Natural killer cell (primary cell): ENCODE data around the gene MIXL1. TPM values are rescaled to one million over a fixed set of nuclear protein-coding genes. Genes with fewer than 3 reads are reported as not detected.
"Not testable (repeated sequence)": the region's sequence is repeated elsewhere in the genome, so short reads cannot be mapped to it uniquely, and the experiment has no call there.

ENCODE experiments used
- ATAC-seq, 3 donors: fragments of 150-1000 bp in 2 of 3; fragments of 200-7000 bp in 1 of 3; cut with Tn5 transposase; 1 replicate in 1 of 3; 2 replicates in 2 of 3; pipeline ENCODE4 v1.10.0; 2021; ENCODE audit warnings: mild to moderate bottlenecking in 2 of 3, moderate library complexity in 2 of 3
- DNase-seq, 2 donors: peaks; one replicate each; pipeline versions ENCODE4 v3.0.0 to v3.0.0-alpha.2; 2013 to 2021; ENCODE audit warnings: mixed read lengths in 1 of 2
- H3K27ac ChIP-seq: one replicate; pipeline ENCODE4 v1.5.1; 2013; ENCODE audit warnings: mild to moderate bottlenecking, low read length
- H3K27me3 ChIP-seq: one replicate; pipeline ENCODE4 v1.6.1; 2013; ENCODE audit warnings: low read length; ENCODE audit not compliant: control insufficient read depth, insufficient read depth
- H3K36me3 ChIP-seq: one replicate; pipeline ENCODE4 v1.6.1; 2013; ENCODE audit warnings: low read length; ENCODE audit not compliant: control insufficient read depth, insufficient read depth
- H3K4me1 ChIP-seq: one replicate; pipeline ENCODE4 v1.6.1; 2013; ENCODE audit warnings: low read length; ENCODE audit not compliant: control insufficient read depth, insufficient read depth
- H3K4me3 ChIP-seq: one replicate; pipeline ENCODE4 v1.5.1; 2013; ENCODE audit warnings: low read length
- H3K9me3 ChIP-seq: one replicate; pipeline ENCODE4 v1.6.1; 2013; ENCODE audit warnings: low read length; ENCODE audit not compliant: control insufficient read depth, insufficient read depth
- H3K27ac Mint-ChIP-seq, 2 donors: one replicate each; pipeline ENCODE4 v1.8.0; 2022; ENCODE audit warnings: mild to moderate bottlenecking in 2 of 2, mixed read lengths in 2 of 2, moderate library complexity in 1 of 2
- H3K27me3 Mint-ChIP-seq, 2 donors: one replicate each; pipeline ENCODE4 v1.8.0; 2022; ENCODE audit warnings: low read depth in 2 of 2, mixed read lengths in 2 of 2
- H3K36me3 Mint-ChIP-seq: one replicate; pipeline ENCODE4 v1.8.0; 2022; ENCODE audit warnings: mixed read lengths
- H3K4me1 Mint-ChIP-seq, 2 donors: one replicate each; pipeline ENCODE4 v1.8.0; 2022; ENCODE audit warnings: mixed read lengths in 2 of 2
- H3K4me3 Mint-ChIP-seq: one replicate; pipeline ENCODE4 v1.8.0; 2022; ENCODE audit warnings: mild to moderate bottlenecking, moderate library complexity, mixed read lengths
- H3K9me3 Mint-ChIP-seq, 2 donors: one replicate each; pipeline ENCODE4 v1.8.0; 2022; ENCODE audit warnings: mixed read lengths in 2 of 2
- whole genome bisulfite sequencing: methylation state at CpG from one replicate; pipeline ENCODE4 v1.1.7; 2013; ENCODE audit warnings: missing lambda C conversion rate; ENCODE audit not compliant: insufficient coverage; 5-methylcytosine and 5-hydroxymethylcytosine counted together
- intact Hi-C: fragments of 100-400 bp; cut with micrococcal nuclease; formaldehyde crosslinking; loops from one replicate; pipeline ENCODE4 v1.14.2; 2022
- total RNA-seq, 4 donors: library from RNA; stranded (reverse); fragments of 120-200 nt in 1 of 4; gene quantifications; one replicate each; pipeline versions ENCODE4 v1.2.3 to v1.2.4, GENCODE V29; 2013 to 2022
- TF ChIP-seq, protein P1 (sequence below): fragments of 200-600 bp; IDR thresholded peaks from one replicate; pipeline ENCODE4 v1.8.0; 2022; ENCODE audit warnings: antibody characterized with exemption

MIXL1 gene
- total RNA-seq, 3 donors from 2014 or later (not counting 1 experiment from before 2014, with no cell fraction given): 0.58 TPM; not detected in 2

DNA sequence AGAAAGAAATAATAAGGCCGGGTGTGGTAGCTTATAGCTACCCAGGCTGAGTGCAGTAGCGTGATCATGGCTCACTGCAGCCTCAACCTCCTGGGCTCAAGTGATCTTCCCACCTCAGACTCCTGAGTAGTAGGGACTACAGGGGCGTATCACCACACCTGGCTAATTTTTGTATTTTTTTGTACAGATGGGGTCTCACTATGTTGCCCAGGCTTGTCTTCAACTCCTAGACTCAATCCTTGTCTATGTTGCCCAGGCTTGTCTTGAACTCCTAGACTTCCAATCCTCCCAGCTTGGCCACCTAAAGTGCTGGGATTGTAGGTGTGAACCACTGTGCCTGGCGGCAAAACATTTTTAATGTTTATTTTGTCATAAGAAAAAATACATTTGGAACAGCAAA lies 30.5 kb downstream of the MIXL1 start:
- intact Hi-C loops: no loop called here
- no peaks in the 10 kb centered on the region for H3K9me3 ChIP-seq
- 100% methylated on average over 3 of the region's 4 CpGs for WGBS
- no peaks in the 10 kb centered on the region for H3K4me1 ChIP-seq
- no peak overlapping the region for H3K27ac ChIP-seq
- ATAC-seq (no peak), DNase-seq (no peak)
- TF ChIP-seq, protein P1, sequence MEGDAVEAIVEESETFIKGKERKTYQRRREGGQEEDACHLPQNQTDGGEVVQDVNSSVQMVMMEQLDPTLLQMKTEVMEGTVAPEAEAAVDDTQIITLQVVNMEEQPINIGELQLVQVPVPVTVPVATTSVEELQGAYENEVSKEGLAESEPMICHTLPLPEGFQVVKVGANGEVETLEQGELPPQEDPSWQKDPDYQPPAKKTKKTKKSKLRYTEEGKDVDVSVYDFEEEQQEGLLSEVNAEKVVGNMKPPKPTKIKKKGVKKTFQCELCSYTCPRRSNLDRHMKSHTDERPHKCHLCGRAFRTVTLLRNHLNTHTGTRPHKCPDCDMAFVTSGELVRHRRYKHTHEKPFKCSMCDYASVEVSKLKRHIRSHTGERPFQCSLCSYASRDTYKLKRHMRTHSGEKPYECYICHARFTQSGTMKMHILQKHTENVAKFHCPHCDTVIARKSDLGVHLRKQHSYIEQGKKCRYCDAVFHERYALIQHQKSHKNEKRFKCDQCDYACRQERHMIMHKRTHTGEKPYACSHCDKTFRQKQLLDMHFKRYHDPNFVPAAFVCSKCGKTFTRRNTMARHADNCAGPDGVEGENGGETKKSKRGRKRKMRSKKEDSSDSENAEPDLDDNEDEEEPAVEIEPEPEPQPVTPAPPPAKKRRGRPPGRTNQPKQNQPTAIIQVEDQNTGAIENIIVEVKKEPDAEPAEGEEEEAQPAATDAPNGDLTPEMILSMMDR: no peak
- Mint-ChIP-seq H3K4me1 (no peaks in the 10 kb centered on the region), H3K36me3 (no peaks in the 10 kb centered on the region), H3K27me3 (no peaks in the 10 kb centered on the region), H3K4me3 (no peak overlapping the region), H3K27ac (no peak overlapping the region), H3K9me3 (no peaks in the 10 kb centered on the region)
- H3K27me3 ChIP-seq: no peaks in the 10 kb centered on the region
- no peak overlapping the region for H3K4me3 ChIP-seq
- H3K36me3 ChIP-seq: no peaks in the 10 kb centered on the region

DNA sequence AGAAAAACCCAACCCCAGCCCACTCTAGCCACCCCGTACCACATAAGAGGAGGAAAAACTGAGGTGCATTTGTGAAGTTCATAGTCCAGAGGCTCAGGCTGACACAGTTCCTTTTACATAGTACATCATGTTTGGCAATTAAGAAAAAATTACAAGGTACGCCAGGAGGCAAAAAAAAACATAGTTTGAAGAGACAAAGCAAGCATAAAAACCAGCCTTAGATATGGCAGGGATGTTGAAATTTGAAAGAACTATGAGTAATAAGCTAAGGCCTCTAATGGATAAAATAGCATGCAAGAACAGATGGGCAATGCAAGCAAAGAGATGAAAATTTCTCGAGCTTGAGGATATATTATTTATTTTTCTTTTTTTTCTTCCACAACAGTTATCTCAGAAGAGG lies 31.9 kb downstream of the MIXL1 start:
- no peaks in the 10 kb centered on the region for H3K4me1 ChIP-seq
- Mint-ChIP-seq H3K4me3 (no peak overlapping the region), H3K27me3 (no peaks in the 10 kb centered on the region), H3K27ac (no peak overlapping the region), H3K9me3 (no peaks in the 10 kb centered on the region), H3K36me3 (no peaks in the 10 kb centered on the region), H3K4me1 (no peaks in the 10 kb centered on the region)
- H3K27me3 ChIP-seq: no peaks in the 10 kb centered on the region
- TF ChIP-seq, protein P1: no peak
- H3K4me3 ChIP-seq: no peak overlapping the region
- ATAC-seq: no peak
- 100% methylated on average over 2 of the region's 3 CpGs for WGBS
- intact Hi-C loops: no loop called here
- DNase-seq: no peak
- no peaks in the 10 kb centered on the region for H3K36me3 ChIP-seq
- H3K27ac ChIP-seq: no peak overlapping the region
- no peaks in the 10 kb centered on the region for H3K9me3 ChIP-seq

DNA sequence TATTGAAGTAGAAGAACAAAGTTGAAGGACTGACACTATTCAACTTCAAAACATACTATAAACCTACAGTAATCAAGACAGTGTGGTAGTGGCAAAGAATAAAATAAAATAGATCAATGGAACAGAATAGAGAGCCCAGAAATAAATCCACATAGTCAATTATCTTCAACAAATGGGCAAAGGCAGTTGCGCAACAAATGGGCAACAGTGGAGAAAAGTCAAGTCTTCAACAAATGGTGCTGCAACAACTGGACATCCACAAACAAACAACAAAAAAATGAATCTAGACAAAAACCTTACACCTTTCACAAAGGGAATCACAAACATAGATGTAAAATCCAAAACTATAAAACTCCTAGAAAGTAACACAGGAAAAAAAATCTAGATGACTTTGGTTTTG lies 38.4 kb downstream of the MIXL1 start:
- H3K4me1 Mint-ChIP-seq: no peaks in the 10 kb centered on the region
- Histone ChIP-seq H3K27ac (no peak overlapping the region), H3K36me3 (no peaks in the 10 kb centered on the region), H3K9me3 (no peaks in the 10 kb centered on the region), H3K27me3 (no peaks in the 10 kb centered on the region), H3K4me3 (no peak overlapping the region), H3K4me1 (no peaks in the 10 kb centered on the region)
- H3K36me3 Mint-ChIP-seq: peaks cover 16% of the 10 kb centered on the region
- no peak overlapping the region for H3K27ac Mint-ChIP-seq
- DNase-seq (no peak), ATAC-seq (no peak)
- intact Hi-C loops: no loop called here
- no peak overlapping the region for H3K4me3 Mint-ChIP-seq
- TF ChIP-seq, protein P1: no peak
- 85% methylated on average over 1 of the region's 1 CpG for WGBS
- no peaks in the 10 kb centered on the region for H3K27me3 Mint-ChIP-seq
- H3K9me3 Mint-ChIP-seq: no peaks in the 10 kb centered on the region

DNA sequence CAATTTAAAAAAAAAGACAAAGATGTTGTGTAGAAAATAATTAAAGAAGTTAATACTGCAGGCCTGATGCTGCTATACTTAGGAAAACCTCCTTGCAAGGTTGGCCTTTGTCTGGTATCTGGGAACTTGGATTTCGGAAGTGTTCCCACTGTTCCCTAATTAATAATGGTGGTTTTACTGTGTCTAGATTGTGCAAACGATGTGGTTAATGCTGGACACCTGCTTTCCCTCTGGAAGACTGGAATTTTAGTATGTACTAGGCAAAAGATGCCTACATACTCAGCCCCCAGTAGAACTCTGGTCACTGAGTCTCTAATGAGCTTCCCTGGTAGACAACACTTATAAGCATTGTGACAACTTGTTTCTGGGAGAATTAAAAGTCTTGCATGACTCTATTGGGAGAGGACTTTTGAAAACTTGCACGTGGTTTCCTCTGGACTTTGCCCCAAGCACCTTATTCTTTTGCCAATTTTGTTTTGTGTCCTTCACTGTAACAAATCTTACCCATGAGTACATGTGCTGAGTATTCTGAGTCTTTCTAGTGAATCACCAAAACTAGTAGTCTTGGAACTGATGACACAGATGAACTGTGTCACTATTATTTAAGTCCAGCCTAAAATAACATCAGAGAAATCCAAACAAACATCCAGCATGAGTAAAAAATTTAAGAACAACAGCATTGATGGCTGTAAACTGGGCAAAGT lies 45.1 kb downstream of the MIXL1 start:
- Histone ChIP-seq H3K4me3 (no peak overlapping the region), H3K36me3 (no peaks in the 10 kb centered on the region), H3K9me3 (no peaks in the 10 kb centered on the region), H3K27me3 (no peaks in the 10 kb centered on the region), H3K27ac (no peak overlapping the region), H3K4me1 (no peaks in the 10 kb centered on the region)
- DNase-seq: no peak
- no peak for ATAC-seq
- Mint-ChIP-seq H3K27ac (no peak overlapping the region), H3K36me3 (no peaks in the 10 kb centered on the region), H3K4me1 (no peaks in the 10 kb centered on the region), H3K9me3 (no peaks in the 10 kb centered on the region), H3K4me3 (no peak overlapping the region), H3K27me3 (no peaks in the 10 kb centered on the region)
- TF ChIP-seq, protein P1: no peak
- WGBS: 88% methylated on average over 3 of the region's 3 CpGs
- intact Hi-C loops: no loop called here

DNA sequence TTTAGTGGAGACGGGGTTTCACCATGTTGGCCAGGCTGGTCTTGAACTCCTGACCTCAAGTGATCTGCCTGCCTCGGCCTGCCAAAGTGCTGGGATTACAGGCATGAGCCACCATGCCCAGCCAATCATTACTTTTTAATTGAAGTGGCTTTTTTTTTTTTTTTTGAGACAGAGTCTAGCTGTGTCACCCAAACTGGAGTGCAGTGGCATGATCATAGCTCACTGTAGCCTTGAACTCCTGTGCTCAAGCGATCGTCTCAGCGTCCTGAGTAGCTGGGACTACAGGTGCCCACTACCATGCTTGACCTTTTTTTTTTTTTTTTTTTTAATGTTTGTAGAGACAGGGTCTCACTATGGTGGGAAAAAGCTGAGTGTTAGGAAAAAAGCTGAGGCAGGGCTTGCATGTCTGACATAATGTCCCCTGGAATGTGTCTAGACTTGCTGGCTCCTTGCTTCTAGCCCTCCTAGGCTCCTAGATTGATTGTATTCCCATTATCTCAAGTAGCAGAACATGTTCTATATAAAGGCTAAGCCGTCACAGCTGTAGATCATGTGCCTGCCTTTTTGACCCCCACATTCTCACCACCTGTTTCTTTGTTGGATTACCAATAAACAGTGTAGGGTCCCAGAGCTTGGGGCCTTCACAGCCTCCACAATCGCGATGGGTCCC lies 48.9 kb downstream of the MIXL1 start:
- WGBS: 86% methylated on average over 8 of the region's 8 CpGs
- DNase-seq, H3K36me3 Mint-ChIP-seq, H3K27ac ChIP-seq, H3K4me1 ChIP-seq, H3K27me3 Mint-ChIP-seq, H3K27me3 ChIP-seq, ATAC-seq, H3K27ac Mint-ChIP-seq, H3K4me3 Mint-ChIP-seq, intact Hi-C loops, H3K36me3 ChIP-seq, H3K9me3 ChIP-seq, H3K4me1 Mint-ChIP-seq, H3K9me3 Mint-ChIP-seq, H3K4me3 ChIP-seq: not testable (repeated sequence)
